HepG2 (cell line): ENCODE data around the gene RPLP2.

ENCODE experiments used
- CBFB ChIP-seq: sonication (generic); formaldehyde crosslinking; IDR thresholded peaks from 2 replicates; pipeline ENCODE4 v1.4.0; 2020; ENCODE audit warnings: missing genetic modification reagents
- CHCHD3 ChIP-seq: sonication (generic); formaldehyde crosslinking; IDR thresholded peaks from 2 replicates; pipeline ENCODE4 v1.8.0; 2022; ENCODE audit warnings: mild to moderate bottlenecking, missing genetic modification reagents, moderate library complexity
- CSRNP1 ChIP-seq: sonication (generic); formaldehyde crosslinking; IDR thresholded peaks from 2 replicates; pipeline ENCODE4 v1.8.1; 2023; ENCODE audit warnings: mild to moderate bottlenecking, missing genetic modification reagents
- CTCF ChIP-seq: sonication (generic); formaldehyde crosslinking; IDR thresholded peaks from 2 replicates; pipeline ENCODE4 v1.5.0; 2020; ENCODE audit warnings: mild to moderate bottlenecking, missing genetic modification reagents, moderate library complexity
- EP300 ChIP-seq, 3 experiments: sonication (generic) in 1 of 3; formaldehyde crosslinking in 1 of 3; IDR thresholded peaks; 2 replicates each; pipeline versions ENCODE4 v1.5.1 to v1.6.1; 2011 to 2020; ENCODE audit warnings: low read depth in 2 of 3, low read length in 2 of 3, borderline replicate concordance in 1 of 3, improper control_type of control experiment in 1 of 3, mild to moderate bottlenecking in 1 of 3, missing genetic modification reagents in 1 of 3, moderate library complexity in 1 of 3
- FOXM1 ChIP-seq: sonication (generic); formaldehyde crosslinking; IDR thresholded peaks from 2 replicates; pipeline ENCODE4 v1.5.0; 2020; ENCODE audit warnings: missing genetic modification reagents
- MAFF ChIP-seq: IDR thresholded peaks from 2 replicates; pipeline ENCODE4 v1.6.1; 2011; ENCODE audit warnings: low read depth, low read length, improper control_type of control experiment
- NFIB ChIP-seq: sonication (generic); formaldehyde crosslinking; IDR thresholded peaks from 2 replicates; pipeline ENCODE4 v1.9.0; 2021; ENCODE audit warnings: missing genetic modification reagents, mild to moderate bottlenecking, borderline replicate concordance
- ZEB1 ChIP-seq: IDR thresholded peaks from 2 replicates; pipeline ENCODE4 v1.6.1; 2012; ENCODE audit warnings: mild to moderate bottlenecking, low read depth, inconsistent platforms; ENCODE audit not compliant: insufficient replicate concordance
- ZFP41 ChIP-seq: sonication (generic); formaldehyde crosslinking; IDR thresholded peaks from 2 replicates; pipeline ENCODE4 v1.4.0; 2020; ENCODE audit warnings: mild to moderate bottlenecking, missing genetic modification reagents, borderline replicate concordance
- TF ChIP-seq, protein P1 (sequence below): sonication (generic); formaldehyde crosslinking; IDR thresholded peaks from 2 replicates; pipeline ENCODE4 v1.4.0; 2020; ENCODE audit warnings: missing genetic modification reagents

GRCh38 chr11:810040-810567 lies 337 bp downstream of the RPLP2 start:
- TF ChIP-seq EP300 (IDR thresholded peaks at IDR 0.05; ENCODE audit: low read depth in 2 of 2, low read length in 2 of 2) = no peak
- no peak for TF ChIP-seq EP300 (CRISPR knock-in tag; IDR thresholded peaks at IDR 0.05; ENCODE audit: borderline replicate concordance)
- no peak for TF ChIP-seq CSRNP1 (CRISPR knock-in tag)
- TF ChIP-seq CTCF (CRISPR knock-in tag) = no peak
- TF ChIP-seq ZFP41 (CRISPR knock-in tag) = no peak
- TF ChIP-seq CHCHD3 (CRISPR knock-in tag) = no peak
- TF ChIP-seq ZEB1 = no peak
- TF ChIP-seq CBFB = no peak
- TF ChIP-seq, protein P1, sequence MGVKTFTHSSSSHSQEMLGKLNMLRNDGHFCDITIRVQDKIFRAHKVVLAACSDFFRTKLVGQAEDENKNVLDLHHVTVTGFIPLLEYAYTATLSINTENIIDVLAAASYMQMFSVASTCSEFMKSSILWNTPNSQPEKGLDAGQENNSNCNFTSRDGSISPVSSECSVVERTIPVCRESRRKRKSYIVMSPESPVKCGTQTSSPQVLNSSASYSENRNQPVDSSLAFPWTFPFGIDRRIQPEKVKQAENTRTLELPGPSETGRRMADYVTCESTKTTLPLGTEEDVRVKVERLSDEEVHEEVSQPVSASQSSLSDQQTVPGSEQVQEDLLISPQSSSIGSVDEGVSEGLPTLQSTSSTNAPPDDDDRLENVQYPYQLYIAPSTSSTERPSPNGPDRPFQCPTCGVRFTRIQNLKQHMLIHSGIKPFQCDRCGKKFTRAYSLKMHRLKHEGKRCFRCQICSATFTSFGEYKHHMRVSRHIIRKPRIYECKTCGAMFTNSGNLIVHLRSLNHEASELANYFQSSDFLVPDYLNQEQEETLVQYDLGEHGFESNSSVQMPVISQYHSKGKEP (CRISPR knock-in tag) = no peak
- TF ChIP-seq MAFF = no peak
- no peak for TF ChIP-seq NFIB (CRISPR knock-in tag)
- no peak for TF ChIP-seq FOXM1 (CRISPR knock-in tag)
